GM12878 (cell line): ENCODE results near the gene METRNL. TPM values are rescaled to one million over a fixed set of nuclear protein-coding genes. Genes with fewer than 3 reads are reported as not detected.

Experiments
- ATAC-seq: fragments of 200-7000 bp; cut with Tn5 transposase; 3 replicates; pipeline ENCODE4 v1.9.1; 2020; ENCODE audit warnings: mild to moderate bottlenecking, moderate library complexity
- BruUV-seq: library from RNA; stranded (reverse); fragments of 400-500 nt; replicated peaks from 2 replicates; lab custom pipeline; 2021; lab: Mats Ljungman, UMichigan
- CTCF ChIA-PET: fragments of 300-600 bp; sonication (Branson Sonifier 250); formaldehyde crosslinking; extraction: SDS; loops from one replicate; lab custom pipeline; 2021; ENCODE audit warnings: inconsistent platforms; lab: Yijun Ruan, JAX
- POLR2A ChIA-PET: fragments of 350-600 bp; formaldehyde crosslinking; extraction: SDS; loops from one replicate; lab custom pipeline; 2021; ENCODE audit warnings: inconsistent platforms; lab: Charles Lee
- RAD21 ChIA-PET: fragments of 300-600 bp; sonication (Branson Sonifier 250); formaldehyde crosslinking; loops from one replicate; lab custom pipeline; 2023; ENCODE audit warnings: antibody characterized with exemption; ENCODE audit not compliant: unreplicated experiment; lab: Charles Lee
- SMC1A ChIA-PET: fragments of 300-600 bp; sonication (Branson Sonifier 250); formaldehyde crosslinking; loops from one replicate; lab custom pipeline; 2023; ENCODE audit not compliant: unreplicated experiment, uncharacterized antibody; lab: Charles Lee
- DNase-seq: peaks from one replicate; pipeline ENCODE4 v3.0.0-alpha.2; 2011; ENCODE audit warnings: low read depth, low spot score
- FAIRE-seq: peaks from 3 replicates; lab custom pipeline; 2011; peaks lifted over from hg19 to GRCh38; lab: Jason Lieb, UNC
- H2AFZ ChIP-seq: 2 replicates; pipeline ENCODE4 v1.6.0; 2011; ENCODE audit warnings: low read depth, low read length, control low read depth; ENCODE audit not compliant: control insufficient read depth
- H3K27ac ChIP-seq: 2 replicates; pipeline ENCODE4 v1.5.1; 2011; ENCODE audit warnings: control low read depth; ENCODE audit not compliant: control insufficient read depth, insufficient read depth
- H3K27me3 ChIP-seq, 2 experiments: replicated peaks in 1 of 2; 2 replicates each; pipeline versions ENCODE4 v1.6.0 to v1.6.1; 2011; ENCODE audit warnings: low read length in 1 of 2; ENCODE audit not compliant: control insufficient read depth in 2 of 2, insufficient read depth in 2 of 2
- H3K36me3 ChIP-seq, 2 experiments: 2 replicates each; pipeline ENCODE4 v1.5.1; 2011; ENCODE audit warnings: low read length in 1 of 2; ENCODE audit not compliant: control insufficient read depth in 2 of 2, insufficient read depth in 2 of 2
- H3K4me1 ChIP-seq: 2 replicates; pipeline ENCODE4 v1.6.1; 2011; ENCODE audit warnings: mild to moderate bottlenecking, low read length, moderate library complexity, mixed read lengths; ENCODE audit not compliant: control insufficient read depth, insufficient read depth
- H3K4me2 ChIP-seq: 2 replicates; pipeline ENCODE4 v1.6.0; 2011; ENCODE audit warnings: control low read depth; ENCODE audit not compliant: control insufficient read depth, insufficient read depth
- H3K4me3 ChIP-seq: fragments of 200-600 bp; sonication (generic); 2 replicates; pipeline ENCODE4 v1.5.1; 2016
- H3K79me2 ChIP-seq: 2 replicates; pipeline ENCODE4 v1.6.0; 2011; ENCODE audit warnings: low read length; ENCODE audit not compliant: control insufficient read depth, insufficient read depth
- H3K9ac ChIP-seq: 2 replicates; pipeline ENCODE4 v1.8.0; 2011; ENCODE audit warnings: low read length, control low read depth, mixed read lengths; ENCODE audit not compliant: control insufficient read depth, insufficient read depth
- H3K9me3 ChIP-seq: replicated peaks from 3 replicates; pipeline ENCODE4 v1.5.1; 2011; ENCODE audit warnings: mild to moderate bottlenecking, low read length; ENCODE audit not compliant: control insufficient read depth, insufficient read depth
- H4K20me1 ChIP-seq: 2 replicates; pipeline ENCODE4 v1.6.0; 2011; ENCODE audit not compliant: control insufficient read depth, insufficient read depth
- RUNX3 ChIP-seq: IDR thresholded peaks from 2 replicates; pipeline ENCODE4 v1.6.1; 2012; ENCODE audit warnings: low read length, inconsistent platforms
- TARDBP ChIP-seq: IDR thresholded peaks from 2 replicates; pipeline ENCODE4 v1.6.1; 2016; ENCODE audit warnings: borderline replicate concordance
- YY1 ChIP-seq: IDR thresholded peaks from 2 replicates; pipeline ENCODE4 v1.6.1; 2011; ENCODE audit warnings: low read depth, mild to moderate bottlenecking, low read length
- WGBS: methylation state at CpG from one replicate; pipeline ENCODE4 v1.1.6; 2016; ENCODE audit warnings: low lambda C conversion rate; ENCODE audit not compliant: insufficient replicate concordance, insufficient coverage; ENCODE audit errors: missing lambda C conversion rate; 5-methylcytosine and 5-hydroxymethylcytosine counted together
- in situ Hi-C: fragments of 300-500 bp; cut with MboI; formaldehyde crosslinking; loops from 9 replicates; pipeline ENCODE4 v1.14.3; 2018; ENCODE audit warnings: mixed read lengths
- intact Hi-C: fragments of 100-400 bp; cut with micrococcal nuclease; formaldehyde crosslinking; loops from one replicate; pipeline ENCODE4 v1.14.2; 2022; ENCODE audit not compliant: unreplicated experiment
- polyA plus RNA-seq, 11 experiments: library from polyadenylated mRNA; depleted of rRNA in 4 of 11; unstranded in 6 of 11; stranded (reverse) in 5 of 11; fragments of >200 nt; fragmentation: Nextera tagmentation in 4 of 11; fragmentation: Illumina TruSeq in 1 of 11; extraction: Ambion mirVana in 4 of 11; extraction: Trizol in 1 of 11; gene quantifications; 1 replicate in 1 of 11; 2 replicates in 10 of 11; pipeline versions ENCODE4 v1.2.1 to v1.2.3, GENCODE V29; 2011 to 2016; ENCODE audit warnings: inconsistent platforms in 2 of 11, missing spikeins in 2 of 11, low read depth in 1 of 11
- total RNA-seq, 4 experiments: library from RNA; depleted of rRNA in 3 of 4; stranded (reverse); fragments of >200 nt in 3 of 4; fragmentation: Illumina TruSeq in 1 of 4; extraction: Trizol in 1 of 4; gene quantifications; 2 replicates each; pipeline versions ENCODE4 v1.2.1 to v1.2.3, GENCODE V29; 2013 to 2021
- TF ChIP-seq, protein P1 (sequence below): IDR thresholded peaks from 2 replicates; pipeline ENCODE4 v1.6.1; 2011; ENCODE audit warnings: borderline replicate concordance, low read depth, mild to moderate bottlenecking, moderate library complexity, low read length; ENCODE audit not compliant: insufficient read depth, poor library complexity, severe bottlenecking
- TF ChIP-seq, protein P2 (sequence below): fragments of 450-650 bp; IDR thresholded peaks from 2 replicates; pipeline ENCODE4 v1.6.1; 2018; ENCODE audit warnings: borderline replicate concordance, mild to moderate bottlenecking; ENCODE audit not compliant: partially characterized antibody

Gene METRNL
- total and polyA plus RNA-seq, 10 of the 15 experiments (the other 5 are each of a cell fraction or from before 2014, with no cell fraction given), result 0.05 to 3.7 (median 0.48) TPM; not detected in 2

DNA sequence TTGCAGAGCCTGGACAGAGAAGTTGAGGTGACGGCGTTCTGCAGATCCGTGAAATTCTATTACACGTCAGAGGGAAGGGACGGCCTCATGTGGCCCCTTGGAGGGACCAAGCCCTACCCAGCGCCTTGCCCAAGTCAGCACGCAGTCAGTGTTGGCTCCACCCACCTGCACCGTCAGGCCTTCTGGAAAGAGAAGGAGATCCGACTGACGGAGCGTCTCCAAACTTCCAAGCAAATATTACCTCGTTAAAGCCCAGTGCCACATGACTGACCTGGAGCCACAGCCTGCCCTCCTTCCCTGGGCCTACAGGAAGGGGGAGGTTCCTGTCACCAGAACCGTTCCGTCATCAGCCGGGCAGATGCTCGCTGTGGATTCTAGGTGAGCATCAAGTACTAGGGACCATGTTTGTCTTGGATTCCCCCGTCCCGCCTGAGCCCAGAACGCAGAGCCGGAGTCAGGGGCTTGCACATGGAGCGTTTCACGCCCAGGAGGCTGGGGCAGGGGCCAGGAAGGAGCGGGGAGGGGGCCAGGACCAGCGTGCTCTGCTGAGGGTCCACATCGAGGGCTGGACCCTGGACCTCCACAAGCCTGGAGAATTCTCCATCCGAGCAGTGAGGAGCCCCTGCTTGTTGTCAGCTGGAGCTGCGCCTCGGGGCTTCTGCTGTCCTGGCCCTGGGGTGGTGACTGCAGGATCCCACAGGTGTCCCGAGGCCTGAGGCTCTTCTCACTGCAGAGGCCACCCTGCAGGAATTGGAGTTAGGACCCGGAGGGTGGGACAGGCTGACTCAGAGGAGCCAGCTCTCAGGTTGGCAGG is 22.6 kb upstream of the METRNL start:
- DNase-seq, result no peak
- H3K79me2 ChIP-seq, result no peaks in the 10 kb centered on the region
- H3K27me3 ChIP-seq, result no peaks in the 10 kb centered on the region
- H3K4me2 ChIP-seq, result no peak overlapping the region
- RAD21 ChIA-PET, result no interaction called here
- intact Hi-C loops (no loop called here), in situ Hi-C loops (no loop called here)
- CTCF ChIA-PET, result interaction anchor here (0.9 kb wide), 1 partner anchor 103 kb away, joined by 3 read pairs; no protein-coding TSS in a partner anchor
- no peak for FAIRE-seq
- H3K27ac ChIP-seq, result no peak overlapping the region
- TF ChIP-seq, protein P1, sequence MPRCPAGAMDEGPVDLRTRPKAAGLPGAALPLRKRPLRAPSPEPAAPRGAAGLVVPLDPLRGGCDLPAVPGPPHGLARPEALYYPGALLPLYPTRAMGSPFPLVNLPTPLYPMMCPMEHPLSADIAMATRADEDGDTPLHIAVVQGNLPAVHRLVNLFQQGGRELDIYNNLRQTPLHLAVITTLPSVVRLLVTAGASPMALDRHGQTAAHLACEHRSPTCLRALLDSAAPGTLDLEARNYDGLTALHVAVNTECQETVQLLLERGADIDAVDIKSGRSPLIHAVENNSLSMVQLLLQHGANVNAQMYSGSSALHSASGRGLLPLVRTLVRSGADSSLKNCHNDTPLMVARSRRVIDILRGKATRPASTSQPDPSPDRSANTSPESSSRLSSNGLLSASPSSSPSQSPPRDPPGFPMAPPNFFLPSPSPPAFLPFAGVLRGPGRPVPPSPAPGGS, result no peak
- TF ChIP-seq YY1, result no peak
- no peak for TF ChIP-seq TARDBP
- no peak for TF ChIP-seq RUNX3
- TF ChIP-seq, protein P2, sequence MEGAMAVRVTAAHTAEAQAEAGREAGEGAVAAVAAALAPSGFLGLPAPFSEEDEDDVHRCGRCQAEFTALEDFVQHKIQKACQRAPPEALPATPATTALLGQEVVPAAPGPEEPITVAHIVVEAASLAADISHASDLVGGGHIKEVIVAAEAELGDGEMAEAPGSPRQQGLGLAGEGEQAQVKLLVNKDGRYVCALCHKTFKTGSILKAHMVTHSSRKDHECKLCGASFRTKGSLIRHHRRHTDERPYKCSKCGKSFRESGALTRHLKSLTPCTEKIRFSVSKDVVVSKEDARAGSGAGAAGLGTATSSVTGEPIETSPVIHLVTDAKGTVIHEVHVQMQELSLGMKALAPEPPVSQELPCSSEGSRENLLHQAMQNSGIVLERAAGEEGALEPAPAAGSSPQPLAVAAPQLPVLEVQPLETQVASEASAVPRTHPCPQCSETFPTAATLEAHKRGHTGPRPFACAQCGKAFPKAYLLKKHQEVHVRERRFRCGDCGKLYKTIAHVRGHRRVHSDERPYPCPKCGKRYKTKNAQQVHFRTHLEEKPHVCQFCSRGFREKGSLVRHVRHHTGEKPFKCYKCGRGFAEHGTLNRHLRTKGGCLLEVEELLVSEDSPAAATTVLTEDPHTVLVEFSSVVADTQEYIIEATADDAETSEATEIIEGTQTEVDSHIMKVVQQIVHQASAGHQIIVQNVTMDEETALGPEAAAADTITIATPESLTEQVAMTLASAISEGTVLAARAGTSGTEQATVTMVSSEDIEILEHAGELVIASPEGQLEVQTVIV, result no peak
- no TSS peak for BruUV-seq
- no peaks in the 10 kb centered on the region for H3K36me3 ChIP-seq
- no peak overlapping the region for H2AFZ ChIP-seq
- WGBS, result 54% methylated on average over 30 of the region's 30 CpGs
- POLR2A ChIA-PET, result no interaction called here
- no peak overlapping the region for H3K4me3 ChIP-seq
- SMC1A ChIA-PET, result no interaction called here
- H4K20me1 ChIP-seq, result no peaks in the 10 kb centered on the region
- no peak for ATAC-seq
- no peak overlapping the region for H3K9ac ChIP-seq
- H3K9me3 ChIP-seq, result no peaks in the 10 kb centered on the region
- H3K4me1 ChIP-seq, result no peaks in the 10 kb centered on the region; the same call in 1 of the 2 replicates
